Hepatocyte (in vitro differentiated cells): ENCODE results near the gene C11orf52. TPM values are rescaled to one million over a fixed set of nuclear protein-coding genes. Genes with fewer than 3 reads are reported as not detected.
A peak's percentile ranks its signal among the peaks of the same experiment; 100 is the strongest.

Experiments used
- DNase-seq: peaks from one replicate; pipeline ENCODE4 v3.0.0-alpha.2; 2016; ENCODE audit warnings: low spot score
- H2AFZ ChIP-seq: fragments of 200-600 bp; sonication (generic); 2 replicates; pipeline ENCODE4 v1.6.0; 2016; ENCODE audit warnings: antibody characterized with exemption, mild to moderate bottlenecking
- H3K27ac ChIP-seq: fragments of 200-600 bp; sonication (generic); 2 replicates; pipeline ENCODE4 v1.5.1; 2016; ENCODE audit warnings: mild to moderate bottlenecking
- H3K27me3 ChIP-seq: fragments of 200-600 bp; sonication (generic); 2 replicates; pipeline ENCODE4 v1.6.1; 2016
- H3K36me3 ChIP-seq: fragments of 200-600 bp; sonication (generic); replicated peaks from 2 replicates; pipeline ENCODE4 v1.5.1; 2016; ENCODE audit warnings: low read depth; ENCODE audit not compliant: insufficient read depth
- H3K4me1 ChIP-seq: fragments of 200-600 bp; sonication (generic); 2 replicates; pipeline ENCODE4 v1.5.1; 2016; ENCODE audit warnings: mild to moderate bottlenecking, moderate library complexity; ENCODE audit not compliant: insufficient read depth
- H3K4me2 ChIP-seq: fragments of 200-600 bp; sonication (generic); 2 replicates; pipeline ENCODE4 v1.6.0; 2016
- H3K4me3 ChIP-seq: fragments of 200-600 bp; sonication (generic); 2 replicates; pipeline ENCODE4 v1.5.1; 2016; ENCODE audit warnings: mild to moderate bottlenecking
- H3K79me2 ChIP-seq: fragments of 200-600 bp; sonication (generic); 2 replicates; pipeline ENCODE4 v1.6.0; 2017; ENCODE audit warnings: mild to moderate bottlenecking
- H3K9me2 ChIP-seq: fragments of 200-600 bp; sonication (generic); replicated peaks from 2 replicates; pipeline ENCODE4 v1.6.0; 2017; ENCODE audit warnings: mild to moderate bottlenecking; ENCODE audit not compliant: insufficient read depth
- H3K9me3 ChIP-seq: fragments of 200-600 bp; sonication (generic); 2 replicates; pipeline ENCODE4 v1.5.1; 2016; ENCODE audit warnings: low read depth, mild to moderate bottlenecking
- H4K20me1 ChIP-seq: fragments of 200-600 bp; sonication (generic); 2 replicates; pipeline ENCODE4 v1.6.0; 2016; ENCODE audit warnings: mild to moderate bottlenecking; ENCODE audit not compliant: insufficient read depth, poor library complexity, severe bottlenecking
- EZH2 ChIP-seq: fragments of 200-600 bp; sonication (generic); IDR thresholded peaks from 2 replicates; pipeline ENCODE4 v1.6.1; 2016; ENCODE audit warnings: antibody characterized with exemption, mild to moderate bottlenecking, borderline replicate concordance
- EZH2phosphoT487 ChIP-seq: fragments of 200-600 bp; sonication (generic); IDR thresholded peaks from one replicate; pipeline ENCODE4 v1.6.1; 2018; ENCODE audit warnings: antibody characterized with exemption, mild to moderate bottlenecking, low read depth, moderate library complexity; ENCODE audit not compliant: unreplicated experiment, severe bottlenecking
- WGBS: methylation state at CpG from one replicate; pipeline ENCODE4 v1.1.6; 2016; ENCODE audit warnings: low lambda C conversion rate; ENCODE audit errors: missing lambda C conversion rate; 5-methylcytosine and 5-hydroxymethylcytosine counted together
- polyA plus RNA-seq: library from polyadenylated mRNA; unstranded; fragments of >200 nt; fragmentation: Nextera tagmentation; extraction: Ambion mirVana; gene quantifications from 2 replicates; pipeline ENCODE4 v1.2.1, GENCODE V29; 2016
- small RNA-seq: library from RNA; depleted of rRNA; stranded (forward); fragments of <200 nt; gene quantifications from one replicate; pipeline ENCODE3, GENCODE V24; 2014
- total RNA-seq: library from RNA; depleted of rRNA; stranded (reverse); fragments of >200 nt; gene quantifications from 2 replicates; pipeline ENCODE4 v1.2.3, GENCODE V29; 2014
- TF ChIP-seq, protein P1 (sequence below): fragments of 200-600 bp; sonication (generic); IDR thresholded peaks from 2 replicates; pipeline ENCODE4 v1.5.1; 2016; ENCODE audit warnings: antibody characterized with exemption, mild to moderate bottlenecking; ENCODE audit not compliant: poor library complexity

C11orf52 gene
- total and polyA plus RNA-seq, 2 experiments from 2014 or later: 14.8 to 23.7 TPM

GRCh38 chr11:111975076-111975806, 56.5 kb downstream of the C11orf52 start:
- no peaks in the 10 kb centered on the region for H4K20me1 ChIP-seq
- no peaks in the 10 kb centered on the region for H3K79me2 ChIP-seq
- no peaks in the 10 kb centered on the region for H3K27me3 ChIP-seq
- H3K36me3 ChIP-seq: no peaks in the 10 kb centered on the region
- H3K4me1 ChIP-seq: peaks cover 8% of the 10 kb centered on the region
- DNase-seq: no peak
- no peak overlapping the region for H2AFZ ChIP-seq
- H3K9me2 ChIP-seq: no peaks in the 10 kb centered on the region
- WGBS: 61% methylated on average over 2 of the region's 2 CpGs
- H3K9me3 ChIP-seq: no peaks in the 10 kb centered on the region
- peak overlapping the region; percentile 45 for H3K27ac ChIP-seq
- no peak for TF ChIP-seq EZH2
- TF ChIP-seq, protein P1, sequence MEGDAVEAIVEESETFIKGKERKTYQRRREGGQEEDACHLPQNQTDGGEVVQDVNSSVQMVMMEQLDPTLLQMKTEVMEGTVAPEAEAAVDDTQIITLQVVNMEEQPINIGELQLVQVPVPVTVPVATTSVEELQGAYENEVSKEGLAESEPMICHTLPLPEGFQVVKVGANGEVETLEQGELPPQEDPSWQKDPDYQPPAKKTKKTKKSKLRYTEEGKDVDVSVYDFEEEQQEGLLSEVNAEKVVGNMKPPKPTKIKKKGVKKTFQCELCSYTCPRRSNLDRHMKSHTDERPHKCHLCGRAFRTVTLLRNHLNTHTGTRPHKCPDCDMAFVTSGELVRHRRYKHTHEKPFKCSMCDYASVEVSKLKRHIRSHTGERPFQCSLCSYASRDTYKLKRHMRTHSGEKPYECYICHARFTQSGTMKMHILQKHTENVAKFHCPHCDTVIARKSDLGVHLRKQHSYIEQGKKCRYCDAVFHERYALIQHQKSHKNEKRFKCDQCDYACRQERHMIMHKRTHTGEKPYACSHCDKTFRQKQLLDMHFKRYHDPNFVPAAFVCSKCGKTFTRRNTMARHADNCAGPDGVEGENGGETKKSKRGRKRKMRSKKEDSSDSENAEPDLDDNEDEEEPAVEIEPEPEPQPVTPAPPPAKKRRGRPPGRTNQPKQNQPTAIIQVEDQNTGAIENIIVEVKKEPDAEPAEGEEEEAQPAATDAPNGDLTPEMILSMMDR: no peak
- no peak overlapping the region for H3K4me2 ChIP-seq
- H3K4me3 ChIP-seq: no peak overlapping the region

GRCh38 chr11:111976119-111976766, 57.5 kb downstream of the C11orf52 start:
- H3K27ac ChIP-seq: peak overlapping the region; percentile 45

More at GRCh38 chr11:111976119-111976766, 57.5 kb downstream of the C11orf52 start:
- WGBS: 66% methylated on average over 7 of the region's 7 CpGs
- DNase-seq: no peak
- Histone ChIP-seq H3K4me1 (peaks cover 8% of the 10 kb centered on the region), H2AFZ (peak overlapping the region; percentile 71), H3K36me3 (no peaks in the 10 kb centered on the region), H3K4me2 (peak overlapping the region; percentile 97), H3K9me3 (no peaks in the 10 kb centered on the region), H3K9me2 (no peaks in the 10 kb centered on the region), H3K79me2 (no peaks in the 10 kb centered on the region), H4K20me1 (no peaks in the 10 kb centered on the region), H3K27me3 (no peaks in the 10 kb centered on the region), H3K4me3 (no peak overlapping the region)
- TF ChIP-seq EZH2: no peak
- TF ChIP-seq, protein P1: no peak
- TF ChIP-seq EZH2phosphoT487: no peak

Small RNAs within 50 kb of the gene (small RNA-seq; reads per million reads assigned to genes)
- gene C11orf52 (not detected), gene RNA5SP351 (not detected), gene RPL37AP8 (0.09 reads per million)

Other genes starting within 250 kb of the C11orf52 start
- 41.0 and 43.5 TPM in 2 replicates for gene PPP2R1B, start 152.5 kb upstream of the C11orf52 start, total RNA-seq
- 22.7 and 25.3 TPM in 2 replicates for gene PPP2R1B, start 152.5 kb upstream of the C11orf52 start, polyA plus RNA-seq
- 42.0 and 52.4 TPM in 2 replicates for gene ALG9, start 47.3 kb upstream of the C11orf52 start, total RNA-seq
- 22.6 and 38.7 TPM in 2 replicates for gene ALG9, start 47.3 kb upstream of the C11orf52 start, polyA plus RNA-seq
- 2.3 and 2.6 TPM in 2 replicates for gene FDXACB1, start 39.7 kb upstream of the C11orf52 start, total RNA-seq
- 0.64 and 2.2 TPM in 2 replicates for gene FDXACB1, start 39.7 kb upstream of the C11orf52 start, polyA plus RNA-seq
- 21.1 and 24.6 TPM in 2 replicates for gene CFAP68, start 39.4 kb upstream of the C11orf52 start, total RNA-seq
- gene CFAP68, start 39.4 kb upstream of the C11orf52 start, polyA plus RNA-seq: 19.9 and 21.8 TPM in 2 replicates
- gene CRYAB, start 7.1 kb upstream of the C11orf52 start, total RNA-seq: 15.7 and 20.5 TPM in 2 replicates
- 64.8 and 123 TPM in 2 replicates for gene CRYAB, start 7.1 kb upstream of the C11orf52 start, polyA plus RNA-seq
- gene HSPB2, start 6.2 kb upstream of the C11orf52 start, total RNA-seq: not detected in 2 replicates
- gene HSPB2, start 6.2 kb upstream of the C11orf52 start, polyA plus RNA-seq: 0.19 and 0.29 TPM in 2 replicates
- 14.7 and 18.4 TPM in 2 replicates for gene DIXDC1, start 18.4 kb downstream of the C11orf52 start, total RNA-seq
- gene DIXDC1, start 18.4 kb downstream of the C11orf52 start, polyA plus RNA-seq: 5.2 and 8.2 TPM in 2 replicates
- 40.5 and 42.1 TPM in 2 replicates for gene DLAT, start 106.5 kb downstream of the C11orf52 start, total RNA-seq
- gene DLAT, start 106.5 kb downstream of the C11orf52 start, polyA plus RNA-seq: 27.9 and 32.7 TPM in 2 replicates
- 0.60 and 1.7 TPM in 2 replicates for gene PIH1D2, start 155.1 kb downstream of the C11orf52 start, total RNA-seq
- 2.2 and 3.1 TPM in 2 replicates for gene PIH1D2, start 155.1 kb downstream of the C11orf52 start, polyA plus RNA-seq
- 21.2 and 24.6 TPM in 2 replicates for gene NKAPD1, start 155.4 kb downstream of the C11orf52 start, total RNA-seq
- gene NKAPD1, start 155.4 kb downstream of the C11orf52 start, polyA plus RNA-seq: 8.8 and 21.5 TPM in 2 replicates
- gene TIMM8B, start 167.8 kb downstream of the C11orf52 start, total RNA-seq: 62.5 and 62.8 TPM in 2 replicates
- gene TIMM8B, start 167.8 kb downstream of the C11orf52 start, polyA plus RNA-seq: 126 and 128 TPM in 2 replicates
- 151 and 152 TPM in 2 replicates for gene SDHD, start 168.0 kb downstream of the C11orf52 start, total RNA-seq
- gene SDHD, start 168.0 kb downstream of the C11orf52 start, polyA plus RNA-seq: 144 and 158 TPM in 2 replicates
- 9.4 and 10.3 TPM in 2 replicates for gene IL18, start 245.2 kb downstream of the C11orf52 start, total RNA-seq
- gene IL18, start 245.2 kb downstream of the C11orf52 start, polyA plus RNA-seq: 5.1 and 7.0 TPM in 2 replicates
- 0.50 and 4.4 TPM in 2 replicates for gene TEX12, start 248.5 kb downstream of the C11orf52 start, total RNA-seq
- gene TEX12, start 248.5 kb downstream of the C11orf52 start, polyA plus RNA-seq: not detected in 2 replicates